Heart left ventricle (tissue), 16 donors: ENCODE measurements around the gene TMPRSS4. TPM values are rescaled to one million over a fixed set of nuclear protein-coding genes. Genes with fewer than 3 reads are reported as not detected.

ENCODE experiments used
- ATAC-seq, 4 donors: fragments of 200-7000 bp; cut with Tn5 transposase; one replicate each; pipeline ENCODE4 v1.9.1; 2020 to 2022; ENCODE audit warnings: moderate library complexity in 4 of 4, mild to moderate bottlenecking in 3 of 4, moderate number of reproducible peaks in 1 of 4
- DNase-seq, 5 donors: peaks; one replicate each; pipeline ENCODE4 v3.0.0-alpha.2; 2020
- H3K27ac ChIP-seq, 12 donors: fragments of 200-600 bp; sonication (generic) in 4 of 12; one replicate each; pipeline versions ENCODE4 v1.5.0 to v1.8.0; 2016 to 2022; ENCODE audit warnings: mild to moderate bottlenecking in 2 of 12
- H3K27me3 ChIP-seq, 9 donors: fragments of 200-600 bp; sonication (generic) in 2 of 9; one replicate each; pipeline versions ENCODE4 v1.5.1 to v1.8.0; 2016 to 2022; ENCODE audit warnings: mild to moderate bottlenecking in 3 of 9
- H3K36me3 ChIP-seq, 9 donors: fragments of 200-600 bp; sonication (generic) in 2 of 9; one replicate each; pipeline versions ENCODE4 v1.5.0 to v1.8.0; 2018 to 2022; ENCODE audit warnings: mild to moderate bottlenecking in 2 of 9
- H3K4me1 ChIP-seq, 12 donors: fragments of 200-600 bp; sonication (generic) in 4 of 12; one replicate each; pipeline versions ENCODE4 v1.5.0 to v1.8.0; 2016 to 2022; ENCODE audit warnings: mild to moderate bottlenecking in 3 of 12
- H3K4me3 ChIP-seq, 12 donors: fragments of 200-600 bp; sonication (generic) in 4 of 12; one replicate each; pipeline versions ENCODE4 v1.5.0 to v1.8.0; 2017 to 2022; ENCODE audit warnings: mild to moderate bottlenecking in 9 of 12, moderate library complexity in 4 of 12
- H3K9me3 ChIP-seq, 12 donors: fragments of 200-600 bp; sonication (generic) in 4 of 12; one replicate each; pipeline versions ENCODE4 v1.5.0 to v1.8.0; 2016 to 2022; ENCODE audit warnings: mild to moderate bottlenecking in 1 of 12
- POLR2A ChIP-seq, 2 donors: fragments of 450-650 bp; IDR thresholded peaks; one replicate each; pipeline ENCODE4 v1.6.1; 2017; ENCODE audit warnings: antibody characterized with exemption in 2 of 2, mild to moderate bottlenecking in 2 of 2, moderate library complexity in 2 of 2
- WGBS, 4 donors: extraction: QIAGEN DNeasy Blood & Tissue Kit in 2 of 4; methylation state at CpG; one replicate each; pipeline versions ENCODE4 v1.1.5 to v1.1.7; 2013 to 2018; 5-methylcytosine and 5-hydroxymethylcytosine counted together
- intact Hi-C, 10 donors: fragments of 100-400 bp; cut with DNase I; formaldehyde crosslinking; loops; one replicate each; pipeline versions ENCODE4 v1.11.1 to v1.14.2; 2022
- polyA plus RNA-seq, 2 donors: library from polyadenylated mRNA; stranded (reverse); fragments of 200-250 nt; gene quantifications; one replicate each; pipeline ENCODE4 v1.2.3, GENCODE V29; 2013
- total RNA-seq, 9 donors: library from RNA; depleted of rRNA in 2 of 9; stranded (reverse); fragments of >200 nt in 2 of 9; fragmentation: NEBNext Ultra II Directional in 3 of 9; extraction: Animal tissue kit (Norgen Biotek cat#: 25700) in 3 of 9; gene quantifications; one replicate each; pipeline versions ENCODE4 v1.1.0 to v1.2.4, GENCODE V29; 2016 to 2023
- TF ChIP-seq, protein P1 (sequence below), 12 donors: fragments of 200-600 bp; sonication (generic) in 4 of 12; IDR thresholded peaks; one replicate each; pipeline versions ENCODE4 v1.5.0 to v1.8.0; 2018 to 2022; ENCODE audit warnings: antibody characterized with exemption in 12 of 12, mild to moderate bottlenecking in 5 of 12
- donor health status: ischemic (EF 13 %, LVEDD 7.1; RV severe dilation, severe dysfunction).
- donor health status: healthy with polysubstance abuse.
- donor health status: DM: no; HTN: yes; CAD: no.
- donor health status: DM: no; HTN: no; CAD: no.
- donor health status: ischemic (EF 25% LVEDD 6.9; RV normal size, moderate dysfunction).
- donor health status: ischemic (EF 25% LVEDD 5.7; RV mildly dilated, moderate dysfunction).
- donor health status: healthy.
- donor health status: DM: yes; HTN: yes; CAD: no.
- donor health status: ischemic (EF 35%, LVEDD 5.7; RV mildly dilated, moderate dysfunction).
- donor health status: nonischemic (EF 11% LVEDD 7.7; RV severe dilation, severe dysfunction).
- donor health status: DM: yes; HTN: yes; CAD: no.
- donor health status: PGD.
- donor health status: ischemic (EF 29% LVEDD 5.4; RV normal size, mild dysfunction).
- donor health status: nonischemic (EF 23%, LVEDD 6.1; RV moderate dilation, normal function).

The TMPRSS4 gene
- total and polyA plus RNA-seq, 11 donors: 0.13 to 0.39 (median 0.29) TPM; not detected in 7

DNA sequence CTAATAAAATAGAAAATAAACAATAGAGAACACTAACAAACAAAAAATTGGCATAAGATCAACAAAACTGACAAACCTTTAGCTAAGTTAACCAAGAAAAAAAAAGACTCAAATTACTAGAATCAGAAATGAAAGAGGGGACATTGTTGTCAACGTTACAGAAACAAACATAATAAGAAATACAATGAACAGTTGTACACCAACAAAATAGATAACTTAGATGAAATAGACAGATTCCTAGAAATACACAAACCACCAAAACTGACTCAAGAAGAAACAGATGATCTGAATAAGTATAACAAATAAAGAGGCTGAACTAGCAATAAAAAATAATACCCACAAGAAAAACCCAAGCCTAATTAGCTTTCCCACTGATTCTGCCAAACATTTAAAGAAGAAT is 34.7 kb upstream of the TMPRSS4 start:
- ATAC-seq (no peak), DNase-seq (no peak)
- TF ChIP-seq, protein P1, sequence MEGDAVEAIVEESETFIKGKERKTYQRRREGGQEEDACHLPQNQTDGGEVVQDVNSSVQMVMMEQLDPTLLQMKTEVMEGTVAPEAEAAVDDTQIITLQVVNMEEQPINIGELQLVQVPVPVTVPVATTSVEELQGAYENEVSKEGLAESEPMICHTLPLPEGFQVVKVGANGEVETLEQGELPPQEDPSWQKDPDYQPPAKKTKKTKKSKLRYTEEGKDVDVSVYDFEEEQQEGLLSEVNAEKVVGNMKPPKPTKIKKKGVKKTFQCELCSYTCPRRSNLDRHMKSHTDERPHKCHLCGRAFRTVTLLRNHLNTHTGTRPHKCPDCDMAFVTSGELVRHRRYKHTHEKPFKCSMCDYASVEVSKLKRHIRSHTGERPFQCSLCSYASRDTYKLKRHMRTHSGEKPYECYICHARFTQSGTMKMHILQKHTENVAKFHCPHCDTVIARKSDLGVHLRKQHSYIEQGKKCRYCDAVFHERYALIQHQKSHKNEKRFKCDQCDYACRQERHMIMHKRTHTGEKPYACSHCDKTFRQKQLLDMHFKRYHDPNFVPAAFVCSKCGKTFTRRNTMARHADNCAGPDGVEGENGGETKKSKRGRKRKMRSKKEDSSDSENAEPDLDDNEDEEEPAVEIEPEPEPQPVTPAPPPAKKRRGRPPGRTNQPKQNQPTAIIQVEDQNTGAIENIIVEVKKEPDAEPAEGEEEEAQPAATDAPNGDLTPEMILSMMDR (IDR thresholded peaks at IDR 0.05): no peak
- TF ChIP-seq POLR2A (IDR thresholded peaks at IDR 0.05): no peak
- no peaks in the 10 kb centered on the region for H3K9me3 ChIP-seq
- H3K4me1 ChIP-seq: peaks cover 0 to 12% (median 0%) of the 10 kb centered on the region in 12 donors
- no peak overlapping the region for H3K27ac ChIP-seq
- H3K4me3 ChIP-seq: no peak overlapping the region
- intact Hi-C loops: loop anchor here in 1 of 10 donors (10.0 kb wide), 1 partner anchor 57 kb away; the partner anchor contains the start of gene IL10RA
- WGBS, 4 donors: 59 to 76% (median 63%) methylated on average over 1 of the region's 1 CpG
- H3K36me3 ChIP-seq: no peaks in the 10 kb centered on the region
- peaks cover 0 to 9% (median 0%) of the 10 kb centered on the region in 9 donors for H3K27me3 ChIP-seq

DNA sequence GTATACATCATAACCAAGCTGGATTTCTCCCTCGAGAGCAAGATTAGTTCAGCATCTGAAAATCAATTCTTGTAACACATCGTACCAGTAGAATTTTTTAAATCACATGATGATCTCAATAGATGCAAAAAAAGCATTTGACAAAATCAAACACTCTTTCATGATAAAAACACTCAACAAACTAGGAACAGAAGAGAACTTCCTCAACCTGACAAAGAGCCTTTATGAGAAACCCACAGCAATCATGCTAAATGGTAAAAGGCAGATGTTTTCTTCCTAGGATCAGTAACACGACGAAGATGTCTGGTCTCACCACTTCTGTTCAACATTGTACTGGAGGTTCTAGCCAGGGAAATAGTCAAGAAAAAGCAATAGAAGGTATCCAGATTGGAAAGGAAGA is 34.1 kb upstream of the TMPRSS4 start:
- 61 to 63% (median 62%) methylated on average over 4 of the region's 4 CpGs for WGBS, 4 donors
- peaks cover 0 to 9% (median 0%) of the 10 kb centered on the region in 9 donors for H3K27me3 ChIP-seq
- DNase-seq (no peak), ATAC-seq (no peak)
- H3K36me3 ChIP-seq: no peaks in the 10 kb centered on the region
- TF ChIP-seq, protein P1 (IDR thresholded peaks at IDR 0.05): no peak
- no peak for TF ChIP-seq POLR2A (IDR thresholded peaks at IDR 0.05)
- H3K27ac ChIP-seq: no peak overlapping the region
- no peaks in the 10 kb centered on the region for H3K9me3 ChIP-seq
- intact Hi-C loops: loop anchor here in 1 of 10 donors (10.0 kb wide), 1 partner anchor 58 kb away; the partner anchor contains the start of gene IL10RA
- H3K4me1 ChIP-seq: peaks cover 0 to 12% (median 0%) of the 10 kb centered on the region in 12 donors
- H3K4me3 ChIP-seq: no peak overlapping the region

DNA sequence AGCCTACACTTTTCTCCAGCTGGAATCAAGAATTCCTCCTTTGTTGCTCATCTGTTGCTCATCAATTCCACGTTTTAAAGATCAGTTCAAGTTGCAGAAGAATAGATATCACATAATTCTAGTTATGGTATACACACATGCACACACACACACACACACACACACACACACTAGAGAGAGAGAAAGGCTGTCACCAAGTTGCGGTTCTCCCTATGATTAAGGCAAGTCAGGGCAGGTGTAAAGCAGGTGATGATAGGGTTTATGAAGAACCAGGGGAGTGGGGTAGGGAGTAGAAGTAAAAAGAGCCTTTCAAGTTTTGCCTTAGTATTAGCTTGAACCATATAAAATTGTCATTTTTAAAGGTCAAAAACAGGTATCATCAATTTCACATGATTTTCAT is 31.7 kb upstream of the TMPRSS4 start:
- whole genome bisulfite sequencing, 4 donors: 80 to 93% (median 86%) methylated on average over 2 of the region's 2 CpGs
- TF ChIP-seq POLR2A (IDR thresholded peaks at IDR 0.05): no peak
- TF ChIP-seq, protein P1 (IDR thresholded peaks at IDR 0.05): no peak
- Histone ChIP-seq H3K27ac (peak overlapping the region in 1 of 12 donors; percentile 40), H3K36me3 (no peaks in the 10 kb centered on the region), H3K9me3 (no peaks in the 10 kb centered on the region), H3K4me1 (peaks cover 0 to 12% (median 0%) of the 10 kb centered on the region in 12 donors), H3K27me3 (peaks cover 0 to 5% (median 0%) of the 10 kb centered on the region in 9 donors), H3K4me3 (no peak overlapping the region)
- ATAC-seq (no peak), DNase-seq (no peak)
- intact Hi-C loops: loop anchor here in 1 of 10 donors (10.0 kb wide), 1 partner anchor 60 kb away; the partner anchor contains the start of gene IL10RA

DNA sequence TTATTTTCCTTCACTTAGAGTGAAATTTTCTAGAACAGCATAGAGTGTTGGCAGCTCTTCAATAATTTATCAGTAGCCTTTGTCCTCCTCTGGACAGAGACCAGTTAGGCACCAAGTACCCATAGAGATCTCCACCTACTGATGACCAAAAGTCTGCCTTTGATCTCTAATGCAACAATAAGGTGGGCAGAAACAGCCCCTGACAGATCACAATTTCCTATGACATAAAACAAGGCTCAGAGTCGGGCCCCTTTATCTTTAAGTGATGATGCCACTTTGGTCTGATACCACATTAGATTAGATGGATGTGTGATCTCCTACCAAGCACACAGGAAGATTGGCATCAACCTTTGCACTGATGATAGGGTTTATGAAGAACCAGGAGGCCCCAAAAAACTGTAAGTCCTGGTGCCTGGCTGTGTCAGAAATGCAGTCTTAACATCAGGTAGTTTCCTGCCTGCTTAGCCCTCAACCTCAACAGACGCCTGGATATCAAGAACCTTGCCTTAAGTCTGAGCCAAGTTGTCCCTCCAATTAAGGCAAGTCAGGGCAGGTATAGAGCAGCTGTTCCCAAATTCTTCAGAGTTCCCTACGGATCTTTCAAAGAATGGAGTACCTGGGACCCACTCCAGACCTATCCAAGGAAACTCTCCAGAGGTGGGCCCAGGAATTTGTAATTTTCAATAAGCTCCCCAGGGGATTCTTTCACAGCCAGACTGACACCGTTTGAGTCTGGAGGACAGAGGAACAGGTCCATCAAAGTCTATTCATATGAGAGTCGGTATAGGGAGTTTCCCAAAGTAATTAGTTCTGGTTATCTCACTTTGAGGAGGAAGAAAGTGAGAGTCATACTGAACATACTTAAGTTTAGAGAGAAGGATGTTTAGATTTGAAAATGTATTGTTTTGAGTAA is 30.6 kb upstream of the TMPRSS4 start:
- intact Hi-C loops: loop anchor here in 1 of 10 donors (10.0 kb wide), 1 partner anchor 62 kb away; the partner anchor contains the start of gene IL10RA
- TF ChIP-seq POLR2A (IDR thresholded peaks at IDR 0.05): no peak
- TF ChIP-seq, protein P1 (IDR thresholded peaks at IDR 0.05): no peak
- Histone ChIP-seq H3K4me3 (no peak overlapping the region), H3K4me1 (peaks cover 0 to 16% (median 0%) of the 10 kb centered on the region in 12 donors), H3K9me3 (no peaks in the 10 kb centered on the region), H3K27ac (peak overlapping the region in 1 of 12 donors; percentile 76), H3K27me3 (peaks cover 0 to 3% (median 0%) of the 10 kb centered on the region in 9 donors), H3K36me3 (no peaks in the 10 kb centered on the region)
- no peak for ATAC-seq
- no peak for DNase-seq
- 52 to 67% (median 63%) methylated on average over 4 to 5 of the region's 5 CpGs for WGBS, 4 donors
